Esophagus squamous epithelium (tissue), 4 donors: Measurements from ENCODE around the gene TOP3A.

Experiments
- POLR2A ChIP-seq, 4 donors: fragments of 450-650 bp; IDR thresholded peaks; one replicate each; pipeline ENCODE4 v1.6.1; 2017; ENCODE audit warnings: antibody characterized with exemption in 4 of 4, mild to moderate bottlenecking in 4 of 4, moderate library complexity in 3 of 4
- TF ChIP-seq, protein P1 (sequence below), 6 experiments: fragments of 450-650 bp in 4 of 6; fragments of 200-600 bp in 2 of 6; sonication (generic) in 2 of 6; IDR thresholded peaks; one replicate each; pipeline ENCODE4 v1.5.1; 2016 to 2019; ENCODE audit warnings: antibody characterized with exemption in 6 of 6, mild to moderate bottlenecking in 4 of 6, moderate library complexity in 4 of 6

DNA sequence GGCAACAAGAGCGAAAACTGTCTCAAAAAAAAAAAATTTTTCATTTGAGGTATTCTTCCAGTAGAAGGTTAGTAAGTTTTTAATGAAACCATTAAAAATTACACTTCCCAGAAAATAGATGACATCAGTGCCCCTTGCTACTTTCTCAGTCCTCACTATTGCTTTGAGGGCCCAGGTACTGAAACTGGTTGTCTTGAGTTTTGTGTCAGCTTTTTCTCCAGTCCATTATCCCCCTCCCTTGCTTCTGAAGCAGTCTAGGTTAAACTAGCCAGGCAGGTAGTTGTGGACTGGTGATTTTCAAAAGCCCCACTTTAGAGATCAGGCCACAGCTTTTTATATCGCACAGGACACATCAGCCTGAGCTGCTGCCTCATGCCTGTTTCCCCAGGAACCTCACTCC is 11.2 kb upstream of the TOP3A start:
- TF ChIP-seq, protein P1, sequence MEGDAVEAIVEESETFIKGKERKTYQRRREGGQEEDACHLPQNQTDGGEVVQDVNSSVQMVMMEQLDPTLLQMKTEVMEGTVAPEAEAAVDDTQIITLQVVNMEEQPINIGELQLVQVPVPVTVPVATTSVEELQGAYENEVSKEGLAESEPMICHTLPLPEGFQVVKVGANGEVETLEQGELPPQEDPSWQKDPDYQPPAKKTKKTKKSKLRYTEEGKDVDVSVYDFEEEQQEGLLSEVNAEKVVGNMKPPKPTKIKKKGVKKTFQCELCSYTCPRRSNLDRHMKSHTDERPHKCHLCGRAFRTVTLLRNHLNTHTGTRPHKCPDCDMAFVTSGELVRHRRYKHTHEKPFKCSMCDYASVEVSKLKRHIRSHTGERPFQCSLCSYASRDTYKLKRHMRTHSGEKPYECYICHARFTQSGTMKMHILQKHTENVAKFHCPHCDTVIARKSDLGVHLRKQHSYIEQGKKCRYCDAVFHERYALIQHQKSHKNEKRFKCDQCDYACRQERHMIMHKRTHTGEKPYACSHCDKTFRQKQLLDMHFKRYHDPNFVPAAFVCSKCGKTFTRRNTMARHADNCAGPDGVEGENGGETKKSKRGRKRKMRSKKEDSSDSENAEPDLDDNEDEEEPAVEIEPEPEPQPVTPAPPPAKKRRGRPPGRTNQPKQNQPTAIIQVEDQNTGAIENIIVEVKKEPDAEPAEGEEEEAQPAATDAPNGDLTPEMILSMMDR (IDR thresholded peaks at IDR 0.05): no peak
- TF ChIP-seq POLR2A (IDR thresholded peaks at IDR 0.05): no peak
